ENCODE results near the gene ONECUT1.

Gene ONECUT1

GRCh38 chr15:52717924-52718323 lies 72.2 kb downstream of the ONECUT1 start:
- TF ChIP-seq CTCF (IDR thresholded peaks at IDR 0.05; ENCODE audit: low read length, missing control alignments) = no peak
- peak; percentile 18 for DNase-seq (ENCODE audit: low read depth)
- no peak overlapping the region for H3K4me3 ChIP-seq (replicated peaks; ENCODE audit: low read depth, low read length)

- TF ChIP-seq CTCF (IDR thresholded peaks at IDR 0.05; ENCODE audit: low read length, missing control alignments) = no peak
- DNase-seq (ENCODE audit: low read depth) = no peak
Measured at GRCh38 chr15:52717481-52717880, 72.7 kb downstream of the ONECUT1 start.

GRCh38 chr15:52716536-52716935 lies 73.6 kb downstream of the ONECUT1 start:
- TF ChIP-seq CTCF (IDR thresholded peaks at IDR 0.05; ENCODE audit: low read length, missing control alignments) = no peak
- H3K4me3 ChIP-seq (replicated peaks; ENCODE audit: low read depth, low read length) = no peak overlapping the region
- no peak for DNase-seq (ENCODE audit: low read depth)

More at GRCh38 chr15:52717481-52717880, 72.7 kb downstream of the ONECUT1 start:
- H3K4me3 ChIP-seq (replicated peaks; ENCODE audit: low read depth, low read length) = no peak overlapping the region

- no peak for DNase-seq (ENCODE audit: low read depth)
- no peak for TF ChIP-seq CTCF (IDR thresholded peaks at IDR 0.05; ENCODE audit: low read length, missing control alignments)
- H3K4me3 ChIP-seq (replicated peaks; ENCODE audit: low read depth, low read length) = no peak overlapping the region
Measured at GRCh38 chr15:52715411-52715810, 74.7 kb downstream of the ONECUT1 start.

- DNase-seq (ENCODE audit: low read depth) = no peak
- no peak for TF ChIP-seq CTCF (IDR thresholded peaks at IDR 0.05; ENCODE audit: low read length, missing control alignments)
- H3K4me3 ChIP-seq (replicated peaks; ENCODE audit: low read depth, low read length) = no peak overlapping the region
Measured at GRCh38 chr15:52714968-52715367, 75.2 kb downstream of the ONECUT1 start.

GRCh38 chr15:52710708-52711389 lies 79.3 kb downstream of the ONECUT1 start:
- no peak for TF ChIP-seq CTCF (IDR thresholded peaks at IDR 0.05; ENCODE audit: low read length, missing control alignments)
- no peak for DNase-seq (ENCODE audit: low read depth)
- no peak overlapping the region for H3K4me3 ChIP-seq (replicated peaks; ENCODE audit: low read depth, low read length)

Data from fibroblast of pulmonary artery (primary cell).